A549 (cell line): ENCODE data around the gene SEMA5A. TPM values are rescaled to one million over a fixed set of nuclear protein-coding genes. Genes with fewer than 3 reads are reported as not detected.

Experiments used
- ATAC-seq, 2 experiments: fragments of 200-7000 bp in 1 of 2; fragments of >200 bp in 1 of 2; cut with Nextera tagmentation in 1 of 2; cut with Tn5 transposase in 1 of 2; 3 replicates each; pipeline versions ENCODE4 v1.8.0 to v1.9.1; 2018 to 2020; ENCODE audit warnings: mild to moderate bottlenecking in 1 of 2, moderate library complexity in 1 of 2
- CTCF ChIA-PET: fragments of 300-600 bp; sonication (Branson Sonifier 250); formaldehyde crosslinking; extraction: SDS; loops from one replicate; lab custom pipeline; 2021; ENCODE audit warnings: antibody characterized with exemption, inconsistent platforms; lab: Yijun Ruan, JAX
- POLR2A ChIA-PET: fragments of 350-600 bp; formaldehyde crosslinking; extraction: SDS; loops from one replicate; lab custom pipeline; 2021; ENCODE audit warnings: antibody characterized with exemption, inconsistent platforms; lab: Yijun Ruan, JAX
- DNase-seq, 2 experiments: peaks; one replicate each; pipeline versions ENCODE4 v3.0.0 to v3.0.0-alpha.2; 2011 to 2016; ENCODE audit warnings: low read depth in 1 of 2, low spot score in 1 of 2
- FAIRE-seq: peaks from 2 replicates; lab custom pipeline; 2011; peaks lifted over from hg19 to GRCh38; lab: Jason Lieb, UNC
- H3K27ac ChIP-seq, 2 experiments: fragments of >200 bp; sonication (Bioruptor Twin); formaldehyde crosslinking; 3 replicates each; pipeline ENCODE4 v1.5.1; 2016 to 2017
- H3K4me1 ChIP-seq: fragments of >200 bp; sonication (Bioruptor Twin); formaldehyde crosslinking; 3 replicates; pipeline ENCODE4 v1.6.1; 2016
- H3K4me2 ChIP-seq: fragments of >200 bp; sonication (Bioruptor Twin); formaldehyde crosslinking; 3 replicates; pipeline ENCODE4 v1.6.1; 2016
- H3K4me3 ChIP-seq: fragments of >200 bp; sonication (Bioruptor Twin); formaldehyde crosslinking; 3 replicates; pipeline ENCODE4 v1.5.1; 2016
- H3K9me3 ChIP-seq: fragments of >200 bp; sonication (Bioruptor Twin); formaldehyde crosslinking; 3 replicates; pipeline ENCODE4 v1.6.1; 2016
- CHD2 ChIP-seq: fragments of 150-350 bp; IDR thresholded peaks from 2 replicates; pipeline ENCODE4 v1.6.1; 2014; ENCODE audit warnings: low read length; ENCODE audit not compliant: partially characterized antibody
- EHF ChIP-seq: fragments of 250-450 bp; sonication (Bioruptor Pico); IDR thresholded peaks from 2 replicates; pipeline ENCODE4 v1.5.0; 2020; ENCODE audit warnings: mild to moderate bottlenecking
- EHMT2 ChIP-seq: fragments of 200-600 bp; sonication (generic); IDR thresholded peaks from 2 replicates; pipeline ENCODE4 v1.6.1; 2016; ENCODE audit warnings: antibody characterized with exemption, low read depth, mild to moderate bottlenecking, moderate library complexity
- EP300 ChIP-seq, 2 experiments: fragments of >200 bp; sonication (Bioruptor Twin); formaldehyde crosslinking; IDR thresholded peaks; 2 replicates in 1 of 2; 3 replicates in 1 of 2; pipeline ENCODE4 v1.6.1; 2016 to 2017
- ESRRA ChIP-seq: fragments of 150-350 bp; IDR thresholded peaks from 2 replicates; pipeline ENCODE4 v1.6.1; 2014; ENCODE audit warnings: mild to moderate bottlenecking, low read length, borderline replicate concordance
- FOSB ChIP-seq: fragments of 250-450 bp; sonication (Bioruptor Pico); IDR thresholded peaks from 2 replicates; pipeline ENCODE4 v1.5.0; 2020; ENCODE audit warnings: mild to moderate bottlenecking, moderate library complexity
- FOXS1 ChIP-seq: fragments of 250-450 bp; sonication (Bioruptor Pico); IDR thresholded peaks from 2 replicates; pipeline ENCODE4 v1.5.0; 2020; ENCODE audit warnings: mild to moderate bottlenecking, moderate library complexity
- GATA3 ChIP-seq: IDR thresholded peaks from 2 replicates; pipeline ENCODE4 v1.6.1; 2012; ENCODE audit warnings: borderline replicate concordance
- JUNB ChIP-seq: fragments of >200 bp; sonication (Bioruptor Twin); formaldehyde crosslinking; IDR thresholded peaks from 2 replicates; pipeline ENCODE4 v1.6.1; 2016
- MAFK ChIP-seq: fragments of 450-650 bp; IDR thresholded peaks from 2 replicates; pipeline ENCODE4 v1.6.1; 2014; ENCODE audit not compliant: partially characterized antibody
- MAZ ChIP-seq: fragments of 150-350 bp; IDR thresholded peaks from 2 replicates; pipeline ENCODE4 v1.6.1; 2014; ENCODE audit warnings: antibody characterized with exemption, low read depth, low read length, borderline replicate concordance
- NPAS2 ChIP-seq: fragments of 250-450 bp; sonication (Bioruptor Pico); IDR thresholded peaks from 2 replicates; pipeline ENCODE4 v1.8.0; 2022; ENCODE audit warnings: mild to moderate bottlenecking, moderate library complexity, borderline replicate concordance
- PHF8 ChIP-seq: fragments of 200-600 bp; sonication (generic); IDR thresholded peaks from 2 replicates; pipeline ENCODE4 v1.6.1; 2016; ENCODE audit warnings: low read depth, mild to moderate bottlenecking, antibody characterized with exemption, moderate library complexity, borderline replicate concordance
- POLR2AphosphoS2 ChIP-seq: conservative IDR thresholded peaks from 2 replicates; pipeline ENCODE4 v1.6.1; 2012; ENCODE audit warnings: low read length, improper control_type of control experiment, inconsistent platforms
- RCOR1 ChIP-seq: fragments of 150-350 bp; IDR thresholded peaks from 2 replicates; pipeline ENCODE4 v1.6.1; 2014; ENCODE audit warnings: antibody characterized with exemption, low read length, low read depth
- RFX5 ChIP-seq: fragments of 450-650 bp; IDR thresholded peaks from 2 replicates; pipeline ENCODE4 v1.7.1; 2014; ENCODE audit warnings: antibody characterized with exemption, mild to moderate bottlenecking, moderate library complexity
- RNF2 ChIP-seq: fragments of 200-600 bp; sonication (generic); IDR thresholded peaks from 2 replicates; pipeline ENCODE4 v1.6.1; 2016; ENCODE audit warnings: low read depth, mild to moderate bottlenecking, antibody characterized with exemption, moderate library complexity, borderline replicate concordance
- SMC3 ChIP-seq: fragments of >200 bp; sonication (Bioruptor Twin); formaldehyde crosslinking; IDR thresholded peaks from 3 replicates; pipeline ENCODE4 v1.6.1; 2018; ENCODE audit warnings: inconsistent platforms
- SREBF2 ChIP-seq: fragments of 450-650 bp; IDR thresholded peaks from 2 replicates; pipeline ENCODE4 v1.6.1; 2014; ENCODE audit warnings: mild to moderate bottlenecking, moderate library complexity
- TFCP2L1 ChIP-seq: fragments of 250-450 bp; sonication (Bioruptor Pico); IDR thresholded peaks from 2 replicates; pipeline ENCODE4 v1.5.0; 2021; ENCODE audit warnings: mild to moderate bottlenecking
- whole genome bisulfite sequencing: methylation state at CpG from one replicate; pipeline ENCODE4 v1.1.6; 2017; ENCODE audit errors: missing lambda C conversion rate; 5-methylcytosine and 5-hydroxymethylcytosine counted together
- polyA plus RNA-seq, 4 experiments: library from polyadenylated mRNA; depleted of rRNA in 3 of 4; stranded (reverse); fragments of >200 nt; fragmentation: RNase III in 1 of 4; extraction: RNeasy Plus Mini Kit Qiagen cat#74134 plus additional on column Dnase treatment in 1 of 4; gene quantifications; 2 replicates in 3 of 4; 3 replicates in 1 of 4; pipeline ENCODE4 v1.2.3, GENCODE V29; 2011 to 2017
- TF ChIP-seq, protein P1 (sequence below): fragments of >200 bp; sonication (Bioruptor Twin); formaldehyde crosslinking; IDR thresholded peaks from 3 replicates; pipeline ENCODE4 v1.6.1; 2016
- TF ChIP-seq, protein P2 (sequence below): IDR thresholded peaks from 2 replicates; pipeline ENCODE4 v1.6.1; 2012; ENCODE audit warnings: low read depth, borderline replicate concordance
- TF ChIP-seq, protein P3 (sequence below): fragments of 450-650 bp; IDR thresholded peaks from 2 replicates; pipeline ENCODE4 v1.6.1; 2014; ENCODE audit warnings: antibody characterized with exemption
- TF ChIP-seq, protein P4 (sequence below): IDR thresholded peaks from 2 replicates; pipeline ENCODE4 v1.6.1; 2012
- TF ChIP-seq, protein P5 (sequence below): fragments of 200-600 bp; sonication (generic); IDR thresholded peaks from 2 replicates; pipeline ENCODE4 v1.6.1; 2016; ENCODE audit warnings: antibody characterized with exemption, mild to moderate bottlenecking, moderate library complexity

The SEMA5A gene
- polyA plus RNA-seq, 2 of the 4 experiments (the other 2 are of a cell fraction) = not detected

DNA sequence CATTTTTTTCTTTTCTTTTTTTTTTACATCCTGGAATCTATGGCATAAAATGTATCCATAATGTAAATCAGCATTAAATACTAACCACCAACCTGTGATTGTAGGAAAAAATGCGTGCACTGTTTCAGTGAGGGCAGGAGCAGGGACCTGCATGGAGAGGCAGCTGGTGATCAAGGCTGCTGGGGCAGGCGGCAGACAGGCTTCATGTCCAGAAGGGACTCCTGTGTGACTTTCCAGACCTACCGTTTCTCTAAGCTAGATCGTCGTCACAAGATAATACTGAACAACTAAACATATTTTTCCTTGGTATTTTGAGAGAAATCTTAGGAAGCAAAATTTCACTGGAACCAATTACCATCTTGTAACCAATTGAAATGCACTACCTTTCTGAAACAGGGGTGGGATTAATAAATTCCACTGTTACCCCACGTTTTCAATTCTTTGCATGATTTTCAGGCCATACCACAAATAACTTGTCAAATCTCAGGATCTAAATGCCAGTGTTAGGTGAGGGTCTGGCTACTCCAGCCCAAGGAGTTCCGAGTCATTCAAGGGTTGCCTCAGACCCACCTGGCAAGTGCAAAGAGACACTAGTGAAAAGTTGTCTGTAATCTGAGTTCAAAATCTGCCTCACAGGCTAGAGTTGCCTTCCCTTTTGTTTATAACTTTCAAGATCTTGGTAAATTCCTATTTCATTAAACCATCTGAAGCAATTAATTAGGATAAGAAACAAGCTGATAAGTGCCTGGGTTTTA, 198.2 kb downstream of the SEMA5A start:
- Histone ChIP-seq H3K4me2 (no peak overlapping the region), H3K4me3 (no peak overlapping the region), H3K9me3 (no peaks in the 10 kb centered on the region; the same call in 2 of the 3 replicates), H3K4me1 (no peaks in the 10 kb centered on the region), H3K27ac (no peak overlapping the region)
- WGBS = 2% methylated on average over 7 of the region's 7 CpGs
- CTCF ChIA-PET = no interaction called here
- FAIRE-seq (no peak), DNase-seq (no peak), ATAC-seq (no peak)
- POLR2A ChIA-PET = no interaction called here
- TF ChIP-seq, protein P1, sequence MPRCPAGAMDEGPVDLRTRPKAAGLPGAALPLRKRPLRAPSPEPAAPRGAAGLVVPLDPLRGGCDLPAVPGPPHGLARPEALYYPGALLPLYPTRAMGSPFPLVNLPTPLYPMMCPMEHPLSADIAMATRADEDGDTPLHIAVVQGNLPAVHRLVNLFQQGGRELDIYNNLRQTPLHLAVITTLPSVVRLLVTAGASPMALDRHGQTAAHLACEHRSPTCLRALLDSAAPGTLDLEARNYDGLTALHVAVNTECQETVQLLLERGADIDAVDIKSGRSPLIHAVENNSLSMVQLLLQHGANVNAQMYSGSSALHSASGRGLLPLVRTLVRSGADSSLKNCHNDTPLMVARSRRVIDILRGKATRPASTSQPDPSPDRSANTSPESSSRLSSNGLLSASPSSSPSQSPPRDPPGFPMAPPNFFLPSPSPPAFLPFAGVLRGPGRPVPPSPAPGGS = no peak
- no peak for TF ChIP-seq PHF8
- no peak for TF ChIP-seq EHF (CRISPR knock-in tag)
- TF ChIP-seq NPAS2 (CRISPR knock-in tag) = no peak
- TF ChIP-seq JUNB = no peak
- TF ChIP-seq POLR2AphosphoS2 = no peak
- TF ChIP-seq RFX5 = no peak
- TF ChIP-seq ESRRA = no peak
- TF ChIP-seq FOSB (CRISPR knock-in tag) = no peak
- TF ChIP-seq, protein P2, sequence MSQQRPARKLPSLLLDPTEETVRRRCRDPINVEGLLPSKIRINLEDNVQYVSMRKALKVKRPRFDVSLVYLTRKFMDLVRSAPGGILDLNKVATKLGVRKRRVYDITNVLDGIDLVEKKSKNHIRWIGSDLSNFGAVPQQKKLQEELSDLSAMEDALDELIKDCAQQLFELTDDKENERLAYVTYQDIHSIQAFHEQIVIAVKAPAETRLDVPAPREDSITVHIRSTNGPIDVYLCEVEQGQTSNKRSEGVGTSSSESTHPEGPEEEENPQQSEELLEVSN = no peak
- TF ChIP-seq FOXS1 (CRISPR knock-in tag) = no peak
- TF ChIP-seq, protein P3, sequence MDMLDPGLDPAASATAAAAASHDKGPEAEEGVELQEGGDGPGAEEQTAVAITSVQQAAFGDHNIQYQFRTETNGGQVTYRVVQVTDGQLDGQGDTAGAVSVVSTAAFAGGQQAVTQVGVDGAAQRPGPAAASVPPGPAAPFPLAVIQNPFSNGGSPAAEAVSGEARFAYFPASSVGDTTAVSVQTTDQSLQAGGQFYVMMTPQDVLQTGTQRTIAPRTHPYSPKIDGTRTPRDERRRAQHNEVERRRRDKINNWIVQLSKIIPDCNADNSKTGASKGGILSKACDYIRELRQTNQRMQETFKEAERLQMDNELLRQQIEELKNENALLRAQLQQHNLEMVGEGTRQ = no peak
- TF ChIP-seq TFCP2L1 (CRISPR knock-in tag) = no peak
- no peak for TF ChIP-seq GATA3
- TF ChIP-seq RNF2 = no peak
- TF ChIP-seq EP300 (IDR thresholded peaks at IDR 0.05) = no peak

DNA sequence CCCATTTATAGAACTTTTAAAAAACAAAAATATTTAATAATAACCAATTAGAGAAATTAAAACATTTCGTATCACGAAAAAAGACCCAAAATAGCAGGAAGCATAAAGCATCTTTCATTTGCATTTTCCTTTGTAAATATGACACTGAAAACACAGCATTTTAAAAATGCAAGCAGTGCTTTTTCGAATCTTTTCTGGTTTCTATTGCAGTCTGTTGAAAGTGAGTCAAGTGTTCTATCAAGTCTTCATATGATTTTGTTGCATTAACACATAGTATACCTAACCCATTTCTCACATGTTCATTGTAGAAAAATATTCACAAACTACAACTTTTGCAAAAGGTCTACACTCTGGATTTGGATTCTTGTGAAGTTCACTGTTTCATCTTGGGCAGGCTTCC, 198.8 kb downstream of the SEMA5A start:
- no peak overlapping the region for H3K4me3 ChIP-seq
- H3K4me2 ChIP-seq = no peak overlapping the region
- no peaks in the 10 kb centered on the region for H3K4me1 ChIP-seq
- no peak overlapping the region for H3K27ac ChIP-seq
- TF ChIP-seq MAZ (no peak), RCOR1 (no peak), SREBF2 (no peak), SMC3 (no peak), MAFK (no peak), RFX5 (no peak), EHMT2 (no peak), PHF8 (no peak), CHD2 (no peak)
- TF ChIP-seq, protein P4, sequence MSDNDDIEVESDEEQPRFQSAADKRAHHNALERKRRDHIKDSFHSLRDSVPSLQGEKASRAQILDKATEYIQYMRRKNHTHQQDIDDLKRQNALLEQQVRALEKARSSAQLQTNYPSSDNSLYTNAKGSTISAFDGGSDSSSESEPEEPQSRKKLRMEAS = no peak
- TF ChIP-seq, protein P5, sequence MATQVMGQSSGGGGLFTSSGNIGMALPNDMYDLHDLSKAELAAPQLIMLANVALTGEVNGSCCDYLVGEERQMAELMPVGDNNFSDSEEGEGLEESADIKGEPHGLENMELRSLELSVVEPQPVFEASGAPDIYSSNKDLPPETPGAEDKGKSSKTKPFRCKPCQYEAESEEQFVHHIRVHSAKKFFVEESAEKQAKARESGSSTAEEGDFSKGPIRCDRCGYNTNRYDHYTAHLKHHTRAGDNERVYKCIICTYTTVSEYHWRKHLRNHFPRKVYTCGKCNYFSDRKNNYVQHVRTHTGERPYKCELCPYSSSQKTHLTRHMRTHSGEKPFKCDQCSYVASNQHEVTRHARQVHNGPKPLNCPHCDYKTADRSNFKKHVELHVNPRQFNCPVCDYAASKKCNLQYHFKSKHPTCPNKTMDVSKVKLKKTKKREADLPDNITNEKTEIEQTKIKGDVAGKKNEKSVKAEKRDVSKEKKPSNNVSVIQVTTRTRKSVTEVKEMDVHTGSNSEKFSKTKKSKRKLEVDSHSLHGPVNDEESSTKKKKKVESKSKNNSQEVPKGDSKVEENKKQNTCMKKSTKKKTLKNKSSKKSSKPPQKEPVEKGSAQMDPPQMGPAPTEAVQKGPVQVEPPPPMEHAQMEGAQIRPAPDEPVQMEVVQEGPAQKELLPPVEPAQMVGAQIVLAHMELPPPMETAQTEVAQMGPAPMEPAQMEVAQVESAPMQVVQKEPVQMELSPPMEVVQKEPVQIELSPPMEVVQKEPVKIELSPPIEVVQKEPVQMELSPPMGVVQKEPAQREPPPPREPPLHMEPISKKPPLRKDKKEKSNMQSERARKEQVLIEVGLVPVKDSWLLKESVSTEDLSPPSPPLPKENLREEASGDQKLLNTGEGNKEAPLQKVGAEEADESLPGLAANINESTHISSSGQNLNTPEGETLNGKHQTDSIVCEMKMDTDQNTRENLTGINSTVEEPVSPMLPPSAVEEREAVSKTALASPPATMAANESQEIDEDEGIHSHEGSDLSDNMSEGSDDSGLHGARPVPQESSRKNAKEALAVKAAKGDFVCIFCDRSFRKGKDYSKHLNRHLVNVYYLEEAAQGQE = no peak
- WGBS = 1% methylated on average over 3 of the region's 3 CpGs
- ChIA-PET CTCF (no interaction called here), POLR2A (no interaction called here)
- H3K9me3 ChIP-seq = no peaks in the 10 kb centered on the region; the same call in 2 of the 3 replicates
- FAIRE-seq (no peak), DNase-seq (no peak), ATAC-seq (no peak)
